Mucosa of stomach (tissue), 1 donor: ENCODE measurements around the gene KIRREL1.

Experiments used
- H3K27me3 ChIP-seq: one replicate; pipeline ENCODE4 v1.7.0; 2013; ENCODE audit warnings: mild to moderate bottlenecking, low read length; ENCODE audit not compliant: control insufficient read depth, insufficient read depth
- H3K36me3 ChIP-seq: one replicate; pipeline ENCODE4 v1.7.0; 2013; ENCODE audit warnings: low read length; ENCODE audit not compliant: control insufficient read depth, insufficient read depth
- H3K4me1 ChIP-seq: one replicate; pipeline ENCODE4 v1.7.0; 2013; ENCODE audit warnings: mild to moderate bottlenecking, low read length; ENCODE audit not compliant: control insufficient read depth, insufficient read depth
- H3K4me3 ChIP-seq: one replicate; pipeline ENCODE4 v1.7.0; 2013; ENCODE audit warnings: low read length
- H3K9ac ChIP-seq: one replicate; pipeline ENCODE4 v1.7.0; 2013; ENCODE audit warnings: mild to moderate bottlenecking, low read length, moderate library complexity
- H3K9me3 ChIP-seq: one replicate; pipeline ENCODE4 v1.7.0; 2013; ENCODE audit warnings: mild to moderate bottlenecking, low read length, moderate library complexity; ENCODE audit not compliant: control insufficient read depth
- donor health status: Pancreatic carcinoma.

The KIRREL1 gene

DNA sequence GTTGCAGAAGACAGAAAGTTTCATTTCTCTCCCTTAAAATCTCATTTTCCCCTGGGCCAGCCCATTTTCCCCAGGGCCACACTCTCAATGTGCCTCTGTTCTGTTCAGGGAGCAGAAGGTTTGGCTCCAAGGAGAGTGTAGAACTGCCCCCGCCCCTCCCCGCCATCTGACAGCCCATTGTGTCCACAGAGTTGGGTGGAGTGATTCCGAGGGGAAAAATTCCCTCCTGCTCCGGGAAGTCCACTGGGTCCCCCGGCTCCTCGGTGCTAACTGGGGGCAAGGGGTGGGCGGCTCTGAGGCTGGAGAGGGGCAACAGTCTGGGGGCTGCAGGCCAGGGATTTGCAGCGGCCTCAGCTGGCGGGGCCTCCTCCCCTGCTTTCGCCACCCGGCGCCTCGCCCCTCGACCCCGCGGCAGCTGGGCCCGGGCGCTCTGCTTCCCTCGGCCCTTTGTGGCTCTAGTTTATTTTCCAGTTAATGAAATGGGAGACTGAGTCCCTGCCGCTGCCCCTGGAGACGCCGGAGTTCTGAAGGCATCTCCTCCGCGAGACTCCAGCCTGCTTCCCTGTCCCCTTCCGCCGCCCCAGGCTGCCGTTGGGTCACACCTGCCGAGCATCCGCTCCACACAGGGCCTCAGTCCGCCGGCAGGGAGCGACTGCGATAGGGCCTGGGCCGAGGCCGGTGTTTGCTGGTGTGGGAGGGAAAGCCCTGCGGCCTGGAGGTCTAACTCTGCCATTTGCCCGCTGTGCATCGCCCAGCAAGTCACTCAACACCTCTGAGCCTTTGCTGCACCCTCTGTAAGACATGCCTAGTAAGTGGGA is 14.7 kb upstream of the KIRREL1 start:
- Histone ChIP-seq H3K4me3 (no peak overlapping the region), H3K36me3 (no peaks in the 10 kb centered on the region), H3K4me1 (no peaks in the 10 kb centered on the region), H3K27me3 (peaks cover 9% of the 10 kb centered on the region), H3K9me3 (no peaks in the 10 kb centered on the region), H3K9ac (no peak overlapping the region)

DNA sequence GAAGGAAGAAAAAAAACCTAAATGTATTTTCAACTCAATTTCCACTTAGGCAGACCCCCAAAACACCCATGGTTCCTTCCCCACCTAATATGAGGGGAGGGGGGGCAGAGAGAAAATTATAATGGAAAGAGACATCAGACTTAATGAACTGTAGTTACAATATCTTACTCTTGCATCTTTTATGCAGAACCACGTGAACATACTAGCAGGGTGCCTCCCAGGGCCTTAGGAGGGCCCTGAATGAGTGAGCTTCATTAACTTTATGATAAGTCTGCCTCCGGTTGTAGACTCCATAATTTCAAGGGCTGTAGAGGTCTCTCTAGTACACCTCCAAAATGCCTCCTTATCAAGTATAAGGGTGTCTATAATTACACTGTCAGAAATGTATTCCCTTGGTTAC is 11.3 kb upstream of the KIRREL1 start:
- H3K9me3 ChIP-seq: no peaks in the 10 kb centered on the region

DNA sequence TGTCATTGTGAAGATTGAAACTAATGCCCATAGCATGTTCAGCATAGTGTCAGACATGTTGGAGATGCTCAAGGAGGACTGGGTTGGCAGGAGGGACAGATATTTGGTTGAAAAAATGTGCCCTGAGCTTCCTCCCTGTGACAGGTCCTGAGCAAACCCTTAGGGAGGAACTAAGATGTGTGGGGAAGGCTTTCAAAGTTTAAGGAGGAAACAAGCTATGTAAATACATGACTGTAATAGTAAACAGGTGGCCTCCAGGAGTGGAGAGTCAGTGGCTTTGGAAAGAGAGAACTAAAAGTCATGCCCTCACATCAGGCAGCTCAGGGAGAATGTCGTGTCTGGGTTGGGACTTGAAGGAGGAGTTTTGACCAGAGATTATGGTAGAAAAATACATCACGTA is 9.7 kb upstream of the KIRREL1 start:
- no peaks in the 10 kb centered on the region for H3K4me1 ChIP-seq
- peaks cover 5% of the 10 kb centered on the region for H3K27me3 ChIP-seq
- no peak overlapping the region for H3K4me3 ChIP-seq
- no peak overlapping the region for H3K9ac ChIP-seq
- H3K9me3 ChIP-seq: no peaks in the 10 kb centered on the region
- H3K36me3 ChIP-seq: no peaks in the 10 kb centered on the region

More for the DNA sequence above, 11.3 kb upstream of the KIRREL1 start:
- Histone ChIP-seq H3K9ac (no peak overlapping the region), H3K36me3 (no peaks in the 10 kb centered on the region), H3K27me3 (peaks cover 9% of the 10 kb centered on the region), H3K4me3 (no peak overlapping the region), H3K4me1 (no peaks in the 10 kb centered on the region)

DNA sequence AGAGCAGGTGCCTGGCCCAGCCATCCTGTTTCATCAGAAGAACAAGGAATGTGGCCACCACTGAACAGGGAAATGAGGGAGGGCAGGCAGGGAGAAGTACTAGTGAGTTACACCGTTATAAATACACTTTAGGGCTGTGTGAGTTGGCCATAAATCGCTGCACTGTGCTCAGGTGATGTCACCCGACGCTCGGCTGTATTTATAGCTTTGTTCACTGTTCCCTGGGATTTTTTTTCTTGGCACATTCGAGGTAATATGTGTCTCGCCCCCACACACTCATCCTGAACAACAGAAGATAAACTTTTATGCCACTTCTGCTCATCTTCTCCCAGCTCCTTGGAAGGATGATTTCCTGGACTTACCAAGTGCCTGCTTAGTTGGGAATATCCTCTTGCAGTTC is 9.0 kb upstream of the KIRREL1 start:
- Histone ChIP-seq H3K9ac (no peak overlapping the region), H3K9me3 (no peaks in the 10 kb centered on the region)

DNA sequence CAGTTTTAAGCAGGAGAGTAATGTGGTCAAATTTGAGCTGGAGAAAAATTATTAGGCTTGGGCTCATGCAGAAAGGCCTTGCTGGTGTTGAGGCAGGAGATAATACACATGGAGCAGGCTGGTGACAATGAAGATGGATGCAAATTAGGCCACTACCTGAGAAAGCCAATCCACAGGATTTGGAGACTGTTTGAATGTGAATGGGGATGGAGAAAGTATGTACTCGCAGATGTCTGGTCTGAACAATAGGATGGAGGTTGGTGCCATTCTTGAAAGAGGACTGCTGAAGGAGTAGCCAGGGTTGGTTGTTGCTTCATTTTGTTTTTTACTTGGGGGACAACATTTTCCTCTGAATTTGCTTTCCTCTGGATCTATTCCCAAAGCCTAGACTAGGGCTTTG is 8.0 kb upstream of the KIRREL1 start:
- H3K4me3 ChIP-seq: no peak overlapping the region
- H3K4me1 ChIP-seq: no peaks in the 10 kb centered on the region
- no peaks in the 10 kb centered on the region for H3K27me3 ChIP-seq
- H3K9me3 ChIP-seq: no peaks in the 10 kb centered on the region
- no peak overlapping the region for H3K9ac ChIP-seq
- no peaks in the 10 kb centered on the region for H3K36me3 ChIP-seq

More for the DNA sequence above, 9.0 kb upstream of the KIRREL1 start:
- Histone ChIP-seq H3K4me1 (no peaks in the 10 kb centered on the region), H3K27me3 (no peaks in the 10 kb centered on the region), H3K36me3 (no peaks in the 10 kb centered on the region), H3K4me3 (no peak overlapping the region)

DNA sequence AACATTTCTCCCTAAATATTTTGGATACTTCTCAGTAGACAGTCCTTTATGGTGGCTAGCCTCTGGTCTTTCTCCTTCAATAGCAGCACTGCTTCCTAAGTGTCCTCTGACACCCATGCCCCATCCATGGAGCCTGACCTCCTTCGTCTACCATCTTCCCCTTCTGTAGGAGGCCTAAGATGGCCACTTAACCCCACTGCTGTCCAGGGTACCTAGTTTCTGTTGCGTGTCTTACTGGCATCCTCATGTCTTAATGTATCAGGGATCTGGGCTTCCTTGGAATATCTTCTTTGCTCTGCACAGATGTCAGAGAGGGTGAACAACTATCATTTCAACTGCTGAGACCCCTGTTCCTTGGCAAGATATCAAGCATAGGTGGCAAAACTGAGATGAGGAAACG is 5.4 kb upstream of the KIRREL1 start:
- no peak overlapping the region for H3K4me3 ChIP-seq
- peaks cover 13% of the 10 kb centered on the region for H3K27me3 ChIP-seq
- H3K9ac ChIP-seq: no peak overlapping the region
- no peaks in the 10 kb centered on the region for H3K9me3 ChIP-seq
- no peaks in the 10 kb centered on the region for H3K36me3 ChIP-seq
- no peaks in the 10 kb centered on the region for H3K4me1 ChIP-seq

DNA sequence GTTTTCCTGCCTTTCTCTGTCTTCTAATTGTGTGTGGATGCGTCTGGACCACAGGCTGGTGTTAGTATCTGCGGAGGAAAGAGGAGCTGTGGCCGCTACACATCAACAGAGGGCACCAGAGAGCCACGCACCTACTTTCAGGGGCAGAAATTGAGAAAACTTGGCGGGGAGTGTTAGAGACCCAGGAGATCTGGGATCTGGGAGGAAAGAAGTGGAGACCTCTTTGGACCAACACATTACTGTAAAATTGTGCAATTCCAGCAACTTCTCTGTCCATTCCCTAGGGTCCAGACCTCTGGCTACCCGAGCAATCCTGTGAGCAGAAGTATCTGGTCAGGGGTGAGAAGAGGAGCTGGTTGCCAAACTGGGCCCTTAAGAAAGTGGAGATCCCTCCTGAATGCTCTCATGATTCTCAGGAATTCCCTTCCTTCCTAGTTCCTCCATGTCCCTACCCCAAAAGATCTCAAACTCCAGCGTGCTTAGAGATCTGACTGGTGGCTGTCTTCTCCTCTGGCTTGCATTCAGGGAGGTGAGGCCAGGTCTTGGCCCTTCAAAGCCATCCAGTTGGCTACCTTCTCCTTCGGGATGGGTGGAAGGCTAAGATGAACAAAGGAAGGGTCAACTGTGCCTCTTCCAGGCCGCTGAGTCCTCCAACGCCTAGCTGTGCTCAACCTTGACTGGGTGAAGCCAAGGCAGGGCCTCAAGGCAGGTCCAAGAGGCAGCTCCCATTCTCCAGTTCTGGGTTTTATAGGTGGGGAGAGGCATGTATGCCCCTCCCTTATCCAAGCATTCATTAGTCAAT is 1.2 kb upstream of the KIRREL1 start:
- no peak overlapping the region for H3K9ac ChIP-seq
- no peak overlapping the region for H3K4me3 ChIP-seq
- H3K27me3 ChIP-seq: peaks cover 25% of the 10 kb centered on the region
- H3K36me3 ChIP-seq: no peaks in the 10 kb centered on the region
- H3K4me1 ChIP-seq: no peaks in the 10 kb centered on the region
- no peaks in the 10 kb centered on the region for H3K9me3 ChIP-seq

DNA sequence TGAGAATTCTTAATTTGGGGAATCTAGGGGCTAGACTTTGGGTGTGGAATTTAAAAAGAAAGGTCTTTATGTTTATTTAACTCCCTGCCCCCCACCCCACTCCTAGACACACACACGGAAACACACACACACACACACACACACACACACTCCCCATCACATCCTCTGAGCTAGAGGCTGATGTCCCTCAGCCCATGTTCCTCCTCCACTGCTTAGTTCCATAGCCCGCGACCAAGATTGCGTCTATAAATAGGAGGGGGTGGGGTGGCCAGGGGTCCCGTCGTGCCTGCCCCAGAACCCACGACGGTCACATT is 655 bp upstream of the KIRREL1 start:
- no peak overlapping the region for H3K4me3 ChIP-seq
- H3K27me3 ChIP-seq: peaks cover 25% of the 10 kb centered on the region
- no peaks in the 10 kb centered on the region for H3K4me1 ChIP-seq
- no peaks in the 10 kb centered on the region for H3K36me3 ChIP-seq
- H3K9me3 ChIP-seq: no peaks in the 10 kb centered on the region
- no peak overlapping the region for H3K9ac ChIP-seq

DNA sequence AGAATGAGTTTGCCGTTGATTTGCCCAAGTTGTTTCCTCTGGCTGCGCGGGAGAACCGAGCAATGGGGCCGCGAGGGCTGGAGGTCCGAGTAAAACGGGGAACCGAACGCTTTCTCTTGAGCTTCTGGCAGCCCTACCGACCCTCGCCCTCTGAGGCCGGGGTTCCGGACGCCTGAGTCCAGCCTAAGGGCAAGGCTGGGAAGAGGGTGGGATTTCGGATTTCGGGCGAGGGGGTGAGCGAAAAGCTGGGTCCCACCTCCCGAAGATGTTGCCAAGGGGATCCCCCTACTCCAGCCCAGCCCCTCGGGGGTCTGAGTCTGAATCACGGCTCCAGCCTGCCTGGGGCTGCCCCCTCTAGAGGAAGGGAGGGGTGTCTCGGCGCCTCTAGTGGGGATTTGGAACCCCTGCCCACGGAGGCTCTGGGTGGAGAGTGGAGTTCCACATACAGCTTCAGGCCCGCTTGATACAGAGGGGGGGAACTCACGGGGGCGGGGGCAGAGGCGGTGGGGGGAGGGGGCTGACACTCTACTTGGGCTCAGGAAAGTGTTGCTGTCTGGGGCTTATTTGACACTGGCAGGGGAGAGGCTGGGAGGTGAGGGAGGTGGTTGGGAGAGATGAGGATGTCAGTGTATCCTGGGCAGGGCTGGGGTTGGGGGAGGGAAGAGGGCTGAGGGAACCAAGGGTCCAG is 617 bp downstream of the KIRREL1 start:
- Histone ChIP-seq H3K9ac (peak overlapping the region; percentile 61), H3K9me3 (no peaks in the 10 kb centered on the region), H3K27me3 (peaks cover 25% of the 10 kb centered on the region), H3K4me1 (no peaks in the 10 kb centered on the region), H3K36me3 (no peaks in the 10 kb centered on the region), H3K4me3 (no peak overlapping the region)

DNA sequence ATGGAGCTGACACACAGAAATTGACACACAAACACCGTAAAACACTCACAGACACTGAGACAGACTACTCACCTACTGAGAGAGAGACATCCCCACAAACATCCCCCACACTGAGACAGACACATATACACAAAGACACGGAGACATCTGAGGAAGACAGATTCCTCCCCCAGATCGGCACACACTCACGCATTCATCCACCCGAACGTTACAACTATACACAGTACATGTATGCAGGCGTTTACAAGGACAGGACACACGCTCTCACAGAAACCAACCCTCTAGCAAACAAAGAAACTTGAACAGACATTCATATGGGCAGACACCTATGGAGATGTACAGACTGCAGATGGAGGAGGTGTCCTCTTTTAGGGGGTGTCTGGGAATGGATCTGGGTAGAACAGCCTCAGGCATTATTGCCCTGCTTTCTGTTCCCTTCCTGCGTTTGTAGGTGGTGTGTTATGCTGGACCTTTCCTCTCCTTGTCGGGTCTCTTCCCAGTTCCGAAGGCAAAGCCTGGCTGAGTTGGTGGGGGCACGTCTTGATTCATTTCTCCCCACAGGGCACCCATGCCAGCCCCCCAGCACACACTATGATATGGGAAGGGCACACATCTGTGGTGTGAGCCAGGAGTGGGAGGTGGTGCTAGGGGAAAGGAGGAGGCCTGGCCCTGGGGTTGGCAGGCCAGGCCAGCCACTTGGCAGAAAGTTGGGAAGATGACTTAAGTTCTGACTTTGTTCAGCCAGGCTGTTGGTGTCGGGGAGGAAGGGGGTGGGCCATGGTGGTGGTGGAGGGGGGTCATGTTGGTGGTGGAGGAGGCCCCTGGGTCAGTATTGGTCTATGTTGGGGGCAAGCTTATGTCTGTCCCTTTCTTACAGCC is 1.5 kb downstream of the KIRREL1 start:
- H3K36me3 ChIP-seq: no peaks in the 10 kb centered on the region
- no peaks in the 10 kb centered on the region for H3K9me3 ChIP-seq
- peaks cover 25% of the 10 kb centered on the region for H3K27me3 ChIP-seq
- H3K4me3 ChIP-seq: no peak overlapping the region
- no peak overlapping the region for H3K9ac ChIP-seq
- H3K4me1 ChIP-seq: no peaks in the 10 kb centered on the region

DNA sequence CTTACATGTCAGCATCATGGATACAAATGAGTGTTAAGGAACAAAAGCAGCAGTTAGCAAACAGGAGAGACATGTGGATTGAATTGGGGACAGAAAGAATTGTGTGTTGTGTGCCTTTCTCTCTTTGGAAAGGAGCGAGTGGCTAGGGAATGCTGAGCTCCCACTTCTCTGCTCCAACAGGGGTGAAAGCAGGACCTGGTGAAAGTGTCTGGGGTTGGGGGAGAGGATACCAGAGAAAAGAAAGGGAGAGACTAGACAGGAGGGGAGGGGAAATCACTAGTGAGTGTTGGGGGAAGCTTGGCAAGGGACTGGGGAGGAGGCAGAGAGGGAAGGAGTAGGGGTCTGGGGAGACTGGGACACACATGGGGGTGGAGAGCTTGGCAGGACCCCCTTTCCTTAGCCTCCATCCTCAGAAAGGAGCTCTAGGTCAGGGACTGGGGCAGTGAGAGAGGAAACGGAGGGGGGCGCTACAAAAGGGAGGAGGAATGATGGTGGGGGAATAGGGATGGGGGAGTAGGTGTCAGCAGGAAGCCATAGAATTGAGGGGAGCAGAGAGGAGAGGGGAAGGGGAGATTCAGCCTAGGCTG is 2.2 kb downstream of the KIRREL1 start:
- no peak overlapping the region for H3K9ac ChIP-seq
- H3K9me3 ChIP-seq: no peaks in the 10 kb centered on the region
- H3K4me3 ChIP-seq: no peak overlapping the region
- H3K4me1 ChIP-seq: no peaks in the 10 kb centered on the region
- no peaks in the 10 kb centered on the region for H3K36me3 ChIP-seq
- peaks cover 25% of the 10 kb centered on the region for H3K27me3 ChIP-seq
